HG03175 (cell line): ENCODE results near the gene PAIP1.
"Not testable (repeated sequence)": the region's sequence is repeated elsewhere in the genome, so short reads cannot be mapped to it uniquely, and the experiment has no call there.

Source experiments
- ATAC-seq: cut with Tn5 transposase; IDR thresholded peaks from one replicate; pipeline ENCODE4 v1.9.1; 2021; ENCODE audit warnings: mild to moderate bottlenecking, moderate library complexity; ENCODE audit not compliant: unreplicated experiment

Gene PAIP1

GRCh38 chr5:43572357-43572756, 15.5 kb upstream of the PAIP1 start:
- ATAC-seq, result no peak

- no peak for ATAC-seq
These were observed 14.4 kb upstream of the PAIP1 start for GRCh38 chr5:43571237-43571636.

GRCh38 chr5:43570450-43571158, 13.7 kb upstream of the PAIP1 start:
- ATAC-seq, result no peak

- no peak for ATAC-seq
These were observed 12.4 kb upstream of the PAIP1 start for GRCh38 chr5:43569236-43569746.

- no peak for ATAC-seq
These were observed 11.1 kb upstream of the PAIP1 start for GRCh38 chr5:43567967-43568366.

GRCh38 chr5:43565043-43565442, 8.2 kb upstream of the PAIP1 start:
- ATAC-seq, result no peak

- no peak for ATAC-seq
These were observed 7.5 kb upstream of the PAIP1 start for GRCh38 chr5:43564289-43564850.

- no peak for ATAC-seq
These were observed 6.4 kb upstream of the PAIP1 start for GRCh38 chr5:43563321-43563720.

GRCh38 chr5:43561356-43561755, 4.5 kb upstream of the PAIP1 start:
- ATAC-seq, result no peak

GRCh38 chr5:43560128-43560527, 3.3 kb upstream of the PAIP1 start:
- no peak for ATAC-seq

- peak; percentile 93 for ATAC-seq
These were observed 345 bp downstream of the PAIP1 start for GRCh38 chr5:43556607-43556856.

- ATAC-seq, result peak; percentile 27
These were observed 826 bp downstream of the PAIP1 start for GRCh38 chr5:43555895-43556606.

GRCh38 chr5:43554497-43554896, 2.4 kb downstream of the PAIP1 start:
- ATAC-seq, result no peak

GRCh38 chr5:43553381-43553780, 3.5 kb downstream of the PAIP1 start:
- no peak for ATAC-seq

GRCh38 chr5:43551731-43552130, 5.1 kb downstream of the PAIP1 start:
- ATAC-seq, result no peak

- not testable (repeated sequence) for ATAC-seq
These were observed 7.6 kb downstream of the PAIP1 start for GRCh38 chr5:43549272-43549671.

- no peak for ATAC-seq
These were observed 8.5 kb downstream of the PAIP1 start for GRCh38 chr5:43548358-43548757.

GRCh38 chr5:43547532-43547931, 9.3 kb downstream of the PAIP1 start:
- no peak for ATAC-seq

- ATAC-seq, result no peak
These were observed 13.4 kb downstream of the PAIP1 start for GRCh38 chr5:43543434-43543833.

GRCh38 chr5:43540746-43541145, 16.1 kb downstream of the PAIP1 start:
- ATAC-seq, result no peak

- ATAC-seq, result no peak
These were observed 19.9 kb downstream of the PAIP1 start for GRCh38 chr5:43536972-43537371.

- no peak for ATAC-seq
These were observed 23.2 kb downstream of the PAIP1 start for GRCh38 chr5:43533646-43534045.
